ENCODE data around the gene NOA1. TPM values are rescaled to one million over a fixed set of nuclear protein-coding genes. Genes with fewer than 3 reads are reported as not detected.

NOA1 gene
- polyA plus RNA-seq (2012; ENCODE audit: low read depth, missing spikeins): 18.4 TPM

DNA sequence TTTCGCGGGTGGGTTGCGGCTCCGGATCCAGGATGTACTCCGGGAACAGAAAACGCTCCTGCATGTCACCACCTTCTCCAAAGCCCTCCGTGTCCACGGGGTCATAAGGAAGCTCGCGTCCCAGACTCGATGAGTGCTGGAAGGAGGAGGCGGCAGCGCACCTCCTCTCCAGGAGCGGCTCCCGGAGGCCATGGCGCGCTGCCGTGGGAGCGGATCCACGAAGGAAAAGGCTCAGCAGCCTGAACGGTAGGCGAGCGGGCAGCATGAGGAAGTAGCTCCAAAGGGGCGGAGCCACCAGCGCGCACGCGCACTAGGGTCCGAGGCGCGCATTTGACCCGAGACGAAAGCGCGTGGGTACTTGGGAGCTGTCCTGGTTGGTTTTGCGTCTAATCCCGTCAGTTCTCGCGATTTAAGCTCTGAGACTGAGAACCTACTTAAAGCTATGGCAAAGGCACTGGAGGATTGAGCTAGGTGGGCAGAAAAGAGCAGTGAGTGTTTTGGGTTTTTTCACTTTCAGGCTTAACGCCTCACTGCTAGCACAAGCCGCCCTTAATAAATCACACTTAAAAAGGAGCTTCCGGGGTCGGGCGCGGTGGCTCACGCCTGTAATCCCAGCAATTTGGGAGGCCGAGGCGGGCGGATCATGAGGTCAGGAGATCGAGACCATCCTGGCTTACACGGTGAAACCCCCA is at the start of gene NOA1:
NOA1 (minus strand) TSS at position 286 of the 692 bp plus-strand sequence; CDS start at position 265, 21 bp downstream.
- DNase-seq (ENCODE audit: insufficient read length, low spot score) (peak; percentile 87), FAIRE-seq (peak; percentile 99)
- TF ChIP-seq POLR2A (IDR thresholded peaks at IDR 0.05; ENCODE audit: low read depth, low read length) (peak; percentile 94), TAF1 (IDR thresholded peaks at IDR 0.05; ENCODE audit: low read depth, low read length) (0 out of 2 replicates have a peak, but pooled peaks have one; percentile 67), PAX5 (IDR thresholded peaks at IDR 0.05; ENCODE audit: insufficient read depth, low read length, severe bottlenecking) (no peak), POU2F2 (IDR thresholded peaks at IDR 0.05; ENCODE audit: low read depth, low read length) (no peak), POLR2AphosphoS5 (IDR thresholded peaks at IDR 0.05; ENCODE audit: low read depth, low read length) (peak; percentile 88), SPI1 (IDR thresholded peaks at IDR 0.05; ENCODE audit: low read depth, low read length) (peak; percentile 45)

DNA sequence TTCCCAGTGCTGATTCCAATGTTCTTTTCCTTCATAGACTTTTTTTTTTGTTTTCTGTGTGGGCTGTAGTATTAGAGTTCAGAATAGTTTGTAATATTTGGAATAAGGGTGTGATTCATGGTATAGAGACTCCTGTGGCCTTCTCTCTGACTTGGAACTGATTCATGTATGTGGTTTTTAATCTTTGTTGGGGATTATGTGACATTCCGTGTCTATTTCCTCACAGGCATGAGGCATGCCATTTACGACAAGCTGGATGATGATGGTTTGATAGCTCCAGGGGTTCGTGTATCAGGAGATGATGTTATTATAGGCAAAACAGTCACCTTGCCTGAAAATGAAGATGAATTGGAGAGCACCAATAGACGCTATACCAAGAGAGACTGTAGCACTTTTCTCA is 45.7 kb upstream of the NOA1 start:
- DNase-seq (ENCODE audit: insufficient read length, low spot score) (no peak), FAIRE-seq (no peak)
- TF ChIP-seq POLR2AphosphoS5 (IDR thresholded peaks at IDR 0.05; ENCODE audit: low read depth, low read length) (no peak), POU2F2 (IDR thresholded peaks at IDR 0.05; ENCODE audit: low read depth, low read length) (no peak), SPI1 (IDR thresholded peaks at IDR 0.05; ENCODE audit: low read depth, low read length) (no peak), PAX5 (IDR thresholded peaks at IDR 0.05; ENCODE audit: insufficient read depth, low read length, severe bottlenecking) (no peak), POLR2A (IDR thresholded peaks at IDR 0.05; ENCODE audit: low read depth, low read length) (no peak), TAF1 (IDR thresholded peaks at IDR 0.05; ENCODE audit: low read depth, low read length) (no peak)

DNA sequence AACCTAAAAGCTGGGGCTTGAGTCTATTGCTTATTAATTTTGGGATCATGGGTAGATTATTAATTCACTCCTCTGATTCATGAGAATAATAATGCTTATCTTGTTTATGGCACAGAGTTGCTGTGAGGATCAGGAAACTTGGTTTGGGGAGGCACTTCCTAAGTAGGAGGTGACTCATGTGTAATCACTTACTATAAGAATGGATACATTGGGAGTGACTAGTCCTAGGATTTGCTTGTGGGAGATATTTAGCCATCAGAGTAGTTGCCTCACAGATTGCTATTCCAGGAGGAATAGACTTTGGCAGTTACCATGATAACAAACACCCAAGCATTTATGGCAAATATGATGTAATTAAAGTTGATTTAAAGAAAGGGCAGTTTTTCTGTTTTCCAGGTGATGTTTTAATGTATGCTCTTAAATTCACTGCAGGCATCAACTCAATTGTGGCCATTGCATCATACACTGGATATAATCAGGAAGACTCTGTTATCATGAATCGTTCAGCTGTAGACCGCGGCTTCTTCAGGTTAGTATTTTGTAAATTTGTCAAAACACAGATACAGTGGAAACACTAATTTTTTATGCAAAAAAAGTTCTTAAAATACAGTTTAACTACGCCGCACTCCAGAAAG is 43.2 kb upstream of the NOA1 start:
- FAIRE-seq (no peak), DNase-seq (ENCODE audit: insufficient read length, low spot score) (no peak)
- no peak for TF ChIP-seq PAX5 (IDR thresholded peaks at IDR 0.05; ENCODE audit: insufficient read depth, low read length, severe bottlenecking)

- FAIRE-seq (no peak), DNase-seq (ENCODE audit: insufficient read length, low spot score) (no peak)
- no peak for TF ChIP-seq POLR2A (IDR thresholded peaks at IDR 0.05; ENCODE audit: low read depth, low read length)
- TF ChIP-seq TAF1 (IDR thresholded peaks at IDR 0.05; ENCODE audit: low read depth, low read length): no peak
- no peak for TF ChIP-seq POLR2AphosphoS5 (IDR thresholded peaks at IDR 0.05; ENCODE audit: low read depth, low read length)
- no peak for TF ChIP-seq SPI1 (IDR thresholded peaks at IDR 0.05; ENCODE audit: low read depth, low read length)
- TF ChIP-seq POU2F2 (IDR thresholded peaks at IDR 0.05; ENCODE audit: low read depth, low read length): no peak
- no peak for TF ChIP-seq PAX5 (IDR thresholded peaks at IDR 0.05; ENCODE audit: insufficient read depth, low read length, severe bottlenecking)
Measured at GRCh38 chr4:57018980-57019379, 41.6 kb upstream of the NOA1 start.

DNA sequence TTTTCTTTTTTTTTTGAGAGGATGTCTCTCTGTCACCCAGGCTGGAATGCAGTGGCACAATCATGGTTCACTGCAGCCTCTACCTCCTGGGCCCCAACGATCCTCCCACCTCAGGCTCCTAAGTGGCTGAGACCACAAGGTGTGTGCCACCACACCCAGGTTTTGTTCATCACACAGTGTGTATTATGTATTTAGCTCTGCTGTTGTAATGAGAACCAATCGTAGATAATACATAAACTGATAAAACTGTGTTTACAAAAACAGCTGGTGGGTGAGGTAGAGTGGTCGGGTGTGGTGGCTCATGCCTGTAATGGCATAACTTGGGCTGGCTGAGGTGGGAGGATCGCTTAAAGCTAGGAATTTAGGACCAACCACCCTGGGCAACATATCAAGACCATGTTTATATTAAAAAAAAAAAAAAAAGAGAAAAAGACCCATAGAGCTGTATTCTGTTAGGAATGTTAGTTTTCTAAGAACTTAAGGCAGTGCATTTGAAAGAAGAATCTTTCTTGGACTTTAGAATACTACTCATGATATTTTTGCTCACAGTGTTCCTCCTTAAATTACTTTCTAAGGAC is 36.2 kb upstream of the NOA1 start:
- DNase-seq (ENCODE audit: insufficient read length, low spot score) (no peak), FAIRE-seq (no peak)
- TF ChIP-seq SPI1 (IDR thresholded peaks at IDR 0.05; ENCODE audit: low read depth, low read length) (no peak), POU2F2 (IDR thresholded peaks at IDR 0.05; ENCODE audit: low read depth, low read length) (no peak), PAX5 (IDR thresholded peaks at IDR 0.05; ENCODE audit: insufficient read depth, low read length, severe bottlenecking) (no peak), POLR2A (IDR thresholded peaks at IDR 0.05; ENCODE audit: low read depth, low read length) (no peak), POLR2AphosphoS5 (IDR thresholded peaks at IDR 0.05; ENCODE audit: low read depth, low read length) (no peak), TAF1 (IDR thresholded peaks at IDR 0.05; ENCODE audit: low read depth, low read length) (no peak)

- FAIRE-seq: no peak
- no peak for DNase-seq (ENCODE audit: insufficient read length, low spot score)
- TF ChIP-seq POLR2A (IDR thresholded peaks at IDR 0.05; ENCODE audit: low read depth, low read length): no peak
- TF ChIP-seq TAF1 (IDR thresholded peaks at IDR 0.05; ENCODE audit: low read depth, low read length): no peak
- no peak for TF ChIP-seq PAX5 (IDR thresholded peaks at IDR 0.05; ENCODE audit: insufficient read depth, low read length, severe bottlenecking)
- no peak for TF ChIP-seq POLR2AphosphoS5 (IDR thresholded peaks at IDR 0.05; ENCODE audit: low read depth, low read length)
- TF ChIP-seq POU2F2 (IDR thresholded peaks at IDR 0.05; ENCODE audit: low read depth, low read length): no peak
- TF ChIP-seq SPI1 (IDR thresholded peaks at IDR 0.05; ENCODE audit: low read depth, low read length): no peak
Measured at GRCh38 chr4:56999751-57000150, 22.3 kb upstream of the NOA1 start.

DNA sequence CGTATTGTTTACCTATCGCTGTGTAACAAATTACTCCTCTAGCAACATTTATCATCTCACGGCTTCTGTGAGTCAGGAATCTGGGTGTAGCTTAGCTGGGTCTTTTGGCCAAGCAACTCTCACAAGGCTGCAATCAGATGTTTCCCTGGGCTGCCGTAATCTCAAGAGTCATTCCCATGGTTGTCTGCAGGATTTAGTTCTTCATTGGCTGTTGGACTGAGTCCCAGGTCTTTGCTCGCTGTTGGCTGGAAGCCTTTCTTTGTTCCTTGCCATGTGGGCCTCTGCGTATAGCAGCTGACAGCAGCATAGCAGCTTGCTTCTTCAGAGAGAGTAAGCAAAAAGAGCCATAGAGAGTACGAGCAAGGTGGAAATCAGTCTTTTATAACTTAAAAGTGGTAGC is 18.1 kb upstream of the NOA1 start:
- DNase-seq (ENCODE audit: insufficient read length, low spot score): no peak
- no peak for TF ChIP-seq POLR2A (IDR thresholded peaks at IDR 0.05; ENCODE audit: low read depth, low read length)
- TF ChIP-seq PAX5 (IDR thresholded peaks at IDR 0.05; ENCODE audit: insufficient read depth, low read length, severe bottlenecking): no peak
- TF ChIP-seq POLR2AphosphoS5 (IDR thresholded peaks at IDR 0.05; ENCODE audit: low read depth, low read length): no peak
- TF ChIP-seq SPI1 (IDR thresholded peaks at IDR 0.05; ENCODE audit: low read depth, low read length): no peak
- TF ChIP-seq POU2F2 (IDR thresholded peaks at IDR 0.05; ENCODE audit: low read depth, low read length): no peak
- TF ChIP-seq TAF1 (IDR thresholded peaks at IDR 0.05; ENCODE audit: low read depth, low read length): no peak
- no peak for FAIRE-seq

- no peak for TF ChIP-seq TAF1 (IDR thresholded peaks at IDR 0.05; ENCODE audit: low read depth, low read length)
- no peak for TF ChIP-seq SPI1 (IDR thresholded peaks at IDR 0.05; ENCODE audit: low read depth, low read length)
- no peak for TF ChIP-seq POLR2AphosphoS5 (IDR thresholded peaks at IDR 0.05; ENCODE audit: low read depth, low read length)
- TF ChIP-seq PAX5 (IDR thresholded peaks at IDR 0.05; ENCODE audit: insufficient read depth, low read length, severe bottlenecking): no peak
- TF ChIP-seq POLR2A (IDR thresholded peaks at IDR 0.05; ENCODE audit: low read depth, low read length): no peak
- peak; percentile 16 for FAIRE-seq
- no peak for DNase-seq (ENCODE audit: insufficient read length, low spot score)
Measured at GRCh38 chr4:56990109-56990905, 12.9 kb upstream of the NOA1 start.

DNA sequence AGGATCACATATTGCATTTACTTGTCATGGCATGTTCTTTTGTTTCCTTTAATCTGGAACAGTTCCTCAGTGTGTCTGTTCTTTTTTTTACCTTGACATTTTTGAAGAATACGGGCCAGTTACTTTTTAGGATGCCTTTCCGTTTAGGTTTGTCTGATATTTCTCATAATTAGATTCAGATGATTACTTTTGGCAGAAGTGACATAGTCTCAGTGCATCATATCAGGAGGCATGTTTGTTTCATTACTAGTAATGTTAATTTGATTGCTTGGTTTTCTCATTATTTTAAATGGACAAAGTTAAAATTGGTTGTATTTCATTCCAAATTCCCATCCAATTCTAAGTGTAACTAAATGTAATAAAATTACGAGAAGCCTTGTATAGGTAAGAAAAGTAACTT is 9.5 kb upstream of the NOA1 start:
- FAIRE-seq: no peak
- TF ChIP-seq SPI1 (IDR thresholded peaks at IDR 0.05; ENCODE audit: low read depth, low read length): no peak
- TF ChIP-seq PAX5 (IDR thresholded peaks at IDR 0.05; ENCODE audit: insufficient read depth, low read length, severe bottlenecking): no peak
- no peak for TF ChIP-seq POLR2AphosphoS5 (IDR thresholded peaks at IDR 0.05; ENCODE audit: low read depth, low read length)
- DNase-seq (ENCODE audit: insufficient read length, low spot score): no peak
